ENCODE measurements around the gene NNT.
"Not testable (repeated sequence)": the region's sequence is repeated elsewhere in the genome, so short reads cannot be mapped to it uniquely, and the experiment has no call there.

DNA sequence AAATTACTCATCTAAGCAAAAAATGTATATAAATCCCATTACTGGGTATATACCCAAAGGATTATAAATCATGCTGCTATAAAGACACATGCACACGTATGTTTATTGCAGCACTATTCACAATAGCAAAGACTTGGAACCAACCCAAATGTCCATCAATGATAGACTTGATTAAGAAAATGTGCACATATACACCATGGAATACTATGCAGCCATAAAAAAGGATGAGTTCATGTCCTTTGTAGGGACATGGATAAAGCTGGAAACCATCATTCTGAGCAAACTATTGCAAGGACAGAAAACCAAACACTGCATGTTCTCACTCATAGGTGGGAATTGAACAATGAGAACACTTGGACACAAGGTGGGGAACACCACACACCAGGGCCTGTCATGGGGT lies 103.6 kb downstream of the NNT start:
- TF ChIP-seq, protein P1, sequence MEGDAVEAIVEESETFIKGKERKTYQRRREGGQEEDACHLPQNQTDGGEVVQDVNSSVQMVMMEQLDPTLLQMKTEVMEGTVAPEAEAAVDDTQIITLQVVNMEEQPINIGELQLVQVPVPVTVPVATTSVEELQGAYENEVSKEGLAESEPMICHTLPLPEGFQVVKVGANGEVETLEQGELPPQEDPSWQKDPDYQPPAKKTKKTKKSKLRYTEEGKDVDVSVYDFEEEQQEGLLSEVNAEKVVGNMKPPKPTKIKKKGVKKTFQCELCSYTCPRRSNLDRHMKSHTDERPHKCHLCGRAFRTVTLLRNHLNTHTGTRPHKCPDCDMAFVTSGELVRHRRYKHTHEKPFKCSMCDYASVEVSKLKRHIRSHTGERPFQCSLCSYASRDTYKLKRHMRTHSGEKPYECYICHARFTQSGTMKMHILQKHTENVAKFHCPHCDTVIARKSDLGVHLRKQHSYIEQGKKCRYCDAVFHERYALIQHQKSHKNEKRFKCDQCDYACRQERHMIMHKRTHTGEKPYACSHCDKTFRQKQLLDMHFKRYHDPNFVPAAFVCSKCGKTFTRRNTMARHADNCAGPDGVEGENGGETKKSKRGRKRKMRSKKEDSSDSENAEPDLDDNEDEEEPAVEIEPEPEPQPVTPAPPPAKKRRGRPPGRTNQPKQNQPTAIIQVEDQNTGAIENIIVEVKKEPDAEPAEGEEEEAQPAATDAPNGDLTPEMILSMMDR (conservative IDR thresholded peaks at IDR 0.05), result not testable (repeated sequence)
- TF ChIP-seq EZH2 (IDR thresholded peaks at IDR 0.05; ENCODE audit: low read depth), result not testable (repeated sequence)

Measured in PC-9 (cell line).